Measurements from ENCODE around the gene CCDC152. TPM values are rescaled to one million over a fixed set of nuclear protein-coding genes. Genes with fewer than 3 reads are reported as not detected.

Gene CCDC152
- total and polyA plus RNA-seq, 2 of the 13 experiments (the other 11 are each of a cell fraction or from before 2014, with no cell fraction given), result 0.20 to 0.36 TPM

GRCh38 chr5:42804717-42805339, 48.2 kb downstream of the CCDC152 start (continued):
- peak; percentile 78; the same call in 1 of the 2 replicates for TF ChIP-seq POLR2AphosphoS2 (IDR thresholded peaks at IDR 0.05; ENCODE audit: low read depth, low read length)
- TF ChIP-seq NFIB (CRISPR knock-in tag; IDR thresholded peaks at IDR 0.05; ENCODE audit: borderline replicate concordance), result no peak
- no peak for TF ChIP-seq TERF1 (CRISPR knock-in tag; IDR thresholded peaks at IDR 0.05)
- TF ChIP-seq NONO (IDR thresholded peaks at IDR 0.05), result no peak
- TF ChIP-seq NONO (CRISPR knock-in tag; conservative IDR thresholded peaks at IDR 0.05), result 0 out of 2 replicates have a peak, but pooled peaks have one; percentile 28
- no peak for TF ChIP-seq ZNF775 (CRISPR knock-in tag; IDR thresholded peaks at IDR 0.05; ENCODE audit: borderline replicate concordance)
- TF ChIP-seq ZNF720 (CRISPR knock-in tag; IDR thresholded peaks at IDR 0.05), result no peak
- no peak for TF ChIP-seq ZNF841 (CRISPR knock-in tag; IDR thresholded peaks at IDR 0.05; ENCODE audit: borderline replicate concordance)
- no peak for TF ChIP-seq RORA (CRISPR knock-in tag; IDR thresholded peaks at IDR 0.05)
- TF ChIP-seq SALL1 (CRISPR knock-in tag; IDR thresholded peaks at IDR 0.05), result no peak
- no peak for TF ChIP-seq BATF2 (CRISPR knock-in tag; IDR thresholded peaks at IDR 0.05)
- TF ChIP-seq FOXM1 (CRISPR knock-in tag; IDR thresholded peaks at IDR 0.05), result no peak
- no peak for TF ChIP-seq CEBPZ (IDR thresholded peaks at IDR 0.05; ENCODE audit: low read length)
- no peak for TF ChIP-seq ATF7-NPFF (CRISPR knock-in tag; IDR thresholded peaks at IDR 0.05; ENCODE audit: low read depth)
- no peak for TF ChIP-seq ZBTB42 (CRISPR knock-in tag; IDR thresholded peaks at IDR 0.05)
- no peak for TF ChIP-seq MED8 (CRISPR knock-in tag; IDR thresholded peaks at IDR 0.05; ENCODE audit: insufficient replicate concordance)
- TF ChIP-seq POLR2A (IDR thresholded peaks at IDR 0.05; ENCODE audit: insufficient read depth in 1 of 2, low read depth in 2 of 2, low read length in 2 of 2), result peak; percentile 39 to 55; a peak in 2 of 4 replicates
- no peak for TF ChIP-seq THYN1 (CRISPR knock-in tag; IDR thresholded peaks at IDR 0.05; ENCODE audit: borderline replicate concordance, low read depth)
- peak; percentile 23; the same call in 1 of the 2 replicates for TF ChIP-seq MBD4 (IDR thresholded peaks at IDR 0.05; ENCODE audit: borderline replicate concordance, low read length)
- TF ChIP-seq SALL2 (CRISPR knock-in tag; IDR thresholded peaks at IDR 0.05), result no peak
- no peak for TF ChIP-seq ZNF761 (CRISPR knock-in tag; conservative IDR thresholded peaks at IDR 0.05)
- TF ChIP-seq ZHX1 (CRISPR knock-in tag; IDR thresholded peaks at IDR 0.05; ENCODE audit: low read depth), result no peak
- no peak for TF ChIP-seq SOX6 (IDR thresholded peaks at IDR 0.05)
- no peak for TF ChIP-seq SOX6 (CRISPR knock-in tag; IDR thresholded peaks at IDR 0.05)

All from HepG2 (cell line).